NCI-H2227 treated with DMSO at 0.1 percent for 48 hours (cell line): ENCODE measurements around the gene CFAP53.
"Not testable (repeated sequence)": the region's sequence is repeated elsewhere in the genome, so short reads cannot be mapped to it uniquely, and the experiment has no call there.

Source experiments
- DNase-seq: peaks from one replicate; lab custom pipeline; 2025; lab: John Stamatoyannopoulos, UW

CFAP53 gene

DNA sequence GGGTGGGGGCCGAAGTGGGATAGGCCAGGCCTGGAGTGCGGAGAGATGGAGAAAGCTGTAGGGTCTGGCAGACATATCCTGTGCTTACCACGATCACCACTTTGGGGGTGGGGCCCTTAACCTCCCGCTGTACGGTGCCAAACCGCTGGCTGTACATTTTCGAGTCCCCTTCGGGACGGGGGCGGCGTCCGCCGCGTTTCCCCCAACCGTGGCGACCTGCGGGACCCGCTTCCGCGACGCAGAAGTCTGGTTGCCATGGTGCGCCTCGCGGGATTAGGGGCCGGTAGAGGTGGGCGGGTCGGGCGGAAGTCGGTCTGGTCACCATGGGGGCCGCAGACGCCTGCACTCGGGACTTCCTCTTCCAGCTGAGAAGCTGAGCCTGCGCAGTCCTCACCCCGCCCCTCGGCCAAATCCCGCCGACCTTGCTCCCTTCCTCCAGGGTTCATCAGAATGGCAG, at the start of gene CFAP53:
Gene CFAP53, minus strand, starts transcription at position 248 of the 457 bp plus-strand sequence. Its CDS starts 91 bp downstream, at position 157.
- peak; percentile 69 for DNase-seq

GRCh38 chr18:50315100-50315871, 49.0 kb upstream of the CFAP53 start:
- no peak for DNase-seq

- DNase-seq, result no peak
These were observed 47.7 kb upstream of the CFAP53 start for GRCh38 chr18:50313873-50314460.

DNA sequence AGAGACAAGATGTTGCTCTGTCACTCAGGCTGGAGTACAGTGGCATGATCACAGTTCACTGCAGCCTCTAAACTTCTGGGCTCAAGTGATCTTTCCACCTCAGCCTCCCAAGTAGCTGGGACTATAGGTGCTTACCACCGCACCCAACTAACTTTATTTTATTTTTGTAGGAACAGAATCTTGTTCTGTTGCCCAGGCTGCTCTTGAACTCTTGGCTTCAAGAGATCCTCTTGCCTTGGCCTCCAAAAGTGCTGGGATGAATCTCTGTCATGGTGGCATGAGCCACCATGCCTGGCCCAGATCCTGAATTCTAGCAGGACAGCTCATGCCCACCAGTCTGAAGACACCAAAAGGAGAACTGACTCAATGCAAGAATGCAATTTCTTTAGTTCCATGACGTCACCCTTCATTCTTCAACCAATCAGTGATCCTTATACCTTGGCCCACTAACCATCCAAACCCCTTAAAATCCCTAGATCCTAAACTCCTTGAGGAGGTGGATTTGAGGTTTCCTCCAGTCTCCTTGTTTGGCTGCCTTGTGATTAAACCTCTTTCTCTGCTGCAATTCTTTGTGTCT, 46.8 kb upstream of the CFAP53 start:
- no peak for DNase-seq

DNA sequence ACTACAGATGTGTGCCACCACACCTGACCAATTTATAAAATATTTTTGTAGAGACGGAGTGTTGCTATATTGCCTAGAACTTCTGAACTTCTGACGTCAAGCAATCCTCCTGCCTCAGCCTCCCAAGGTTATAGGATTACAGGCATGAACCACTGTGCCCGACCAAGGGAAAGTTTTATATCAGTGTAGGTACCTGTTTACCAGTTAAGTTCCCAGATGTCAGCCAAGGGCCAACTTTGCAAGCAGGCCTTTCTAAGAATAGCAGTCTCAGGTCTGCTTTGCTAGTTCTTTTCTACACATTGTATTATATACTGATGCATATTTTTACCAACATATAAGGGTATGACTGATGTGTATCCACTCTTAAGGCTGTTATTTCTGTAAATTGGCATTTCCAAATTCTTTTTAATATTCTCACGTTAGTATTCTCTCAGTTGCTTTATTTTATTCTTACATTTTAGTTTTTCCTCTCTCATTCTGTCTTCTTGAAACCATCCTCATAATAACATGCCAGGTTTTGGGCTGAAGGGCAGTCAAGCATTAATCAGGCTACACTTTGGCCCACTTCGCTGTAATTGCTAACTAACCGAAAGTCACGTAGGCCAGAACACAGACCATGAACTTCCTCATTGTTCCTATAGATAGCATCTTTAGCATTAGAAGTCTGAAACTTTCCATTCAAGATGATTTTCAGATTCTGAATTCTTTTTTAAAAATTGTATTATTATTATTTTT, 46.2 kb upstream of the CFAP53 start:
- DNase-seq, result no peak

GRCh38 chr18:50311650-50312049, 45.4 kb upstream of the CFAP53 start:
- DNase-seq, result no peak

DNA sequence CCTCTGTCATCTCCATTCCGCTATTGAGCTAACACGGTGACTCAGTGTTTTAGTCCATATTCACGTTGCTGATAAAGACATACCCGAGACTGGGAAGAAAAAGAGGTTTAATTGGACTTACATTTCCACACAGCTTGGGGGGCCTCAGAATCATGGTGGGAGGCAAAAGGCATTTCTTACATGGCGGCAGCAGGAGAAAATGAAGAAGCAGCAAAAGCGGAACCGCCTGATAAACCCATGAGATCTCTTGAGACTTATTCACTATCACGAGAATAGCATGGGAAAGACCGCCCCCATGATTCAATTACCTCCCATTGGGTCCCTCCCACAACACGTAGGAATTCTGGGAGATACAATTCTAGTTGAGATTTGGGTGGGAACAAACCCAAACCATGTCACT, 43.8 kb upstream of the CFAP53 start:
- DNase-seq, result no peak

GRCh38 chr18:50308851-50309250, 42.6 kb upstream of the CFAP53 start:
- not testable (repeated sequence) for DNase-seq

DNA sequence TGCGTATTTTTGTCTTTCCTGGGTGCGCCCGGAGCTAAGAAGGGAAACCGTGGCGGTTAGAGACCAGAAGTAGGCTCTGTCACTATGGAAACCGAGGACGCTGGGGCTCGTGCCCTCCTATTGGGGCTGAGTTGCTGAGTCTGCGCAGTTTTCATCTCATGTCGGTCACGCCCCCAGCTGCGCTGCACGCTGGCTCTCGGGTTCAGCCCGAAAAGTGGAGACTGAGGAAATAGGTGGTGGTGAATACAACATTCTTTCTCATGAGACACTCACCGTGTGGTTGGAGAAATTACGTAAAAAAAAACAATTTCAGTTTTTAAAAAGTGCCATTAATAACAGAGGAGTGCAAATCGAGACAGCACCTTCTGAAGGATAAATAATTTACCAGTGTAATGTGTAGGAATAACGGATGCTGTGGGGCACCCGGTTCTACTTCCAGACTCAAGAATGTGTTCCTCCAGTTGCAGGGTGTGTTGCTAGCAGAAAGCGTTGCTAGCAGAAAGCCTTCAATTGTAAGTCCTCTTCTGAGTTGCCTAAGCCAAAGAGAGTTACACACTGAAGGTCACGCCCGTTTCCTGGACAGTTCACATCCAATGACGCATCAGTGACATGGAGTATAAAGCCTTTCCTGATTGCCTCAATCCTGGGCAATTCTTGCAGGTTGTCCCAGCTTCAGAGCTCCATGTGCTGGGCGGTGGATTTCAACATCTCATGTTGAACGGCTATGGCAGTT, 41.6 kb upstream of the CFAP53 start:
- peak; percentile 77 for DNase-seq

DNA sequence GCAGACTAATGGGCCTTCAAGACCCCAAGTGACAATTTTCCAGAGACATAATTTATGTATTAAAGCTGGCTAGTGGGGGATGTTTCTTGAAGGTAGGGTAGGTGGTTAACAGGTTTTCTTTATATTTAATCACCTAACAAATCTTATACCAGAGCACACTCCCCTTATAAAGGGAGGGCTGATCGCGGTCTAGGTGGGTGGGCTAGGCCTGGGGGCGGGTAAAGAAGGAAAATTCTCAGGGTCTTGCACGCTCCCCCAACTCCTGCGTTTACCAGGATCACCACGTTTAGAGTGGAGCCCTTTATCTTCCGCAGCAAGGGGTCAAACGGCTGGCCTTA, 41.1 kb upstream of the CFAP53 start:
- no peak for DNase-seq

GRCh38 chr18:50306944-50307343, 40.6 kb upstream of the CFAP53 start:
- no peak for DNase-seq

- no peak for DNase-seq
These were observed 34.8 kb upstream of the CFAP53 start for GRCh38 chr18:50301074-50301473.

DNA sequence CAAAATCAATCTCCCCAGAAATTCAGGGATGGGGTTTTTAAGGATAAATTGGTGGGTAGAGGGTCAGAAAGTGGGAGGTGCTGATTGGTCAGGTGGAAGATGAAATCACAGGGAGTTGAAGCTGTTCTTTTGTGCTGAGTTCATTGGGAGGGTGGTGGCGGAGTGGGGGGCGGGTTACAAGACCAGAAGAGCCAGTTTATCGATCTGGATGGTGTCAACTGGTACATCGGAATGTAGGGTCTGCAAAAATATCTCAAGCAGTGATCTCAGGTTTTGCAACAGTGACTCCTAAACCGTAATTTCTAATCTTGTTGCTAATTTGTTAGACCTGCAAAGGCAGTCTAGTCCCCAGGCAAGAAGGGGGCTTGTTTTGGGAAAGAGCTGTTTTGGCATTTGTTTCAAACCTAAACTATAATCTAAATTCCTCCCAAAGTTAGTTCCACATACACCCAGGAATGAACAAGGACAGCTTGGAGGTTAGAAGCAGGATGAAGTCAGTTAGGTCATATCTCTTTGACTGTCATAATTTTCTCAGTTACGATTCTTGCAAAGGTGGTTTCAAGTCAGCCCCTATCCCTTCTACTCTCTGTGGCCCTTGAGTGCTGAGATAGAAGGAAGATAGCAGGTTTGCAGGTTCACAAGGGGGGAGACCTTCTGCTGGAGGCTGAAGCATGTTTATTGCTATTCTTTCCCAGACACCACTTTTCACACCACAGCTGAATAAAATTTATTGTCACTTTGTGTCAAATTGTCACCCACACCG, 33.5 kb upstream of the CFAP53 start:
- DNase-seq, result no peak

DNA sequence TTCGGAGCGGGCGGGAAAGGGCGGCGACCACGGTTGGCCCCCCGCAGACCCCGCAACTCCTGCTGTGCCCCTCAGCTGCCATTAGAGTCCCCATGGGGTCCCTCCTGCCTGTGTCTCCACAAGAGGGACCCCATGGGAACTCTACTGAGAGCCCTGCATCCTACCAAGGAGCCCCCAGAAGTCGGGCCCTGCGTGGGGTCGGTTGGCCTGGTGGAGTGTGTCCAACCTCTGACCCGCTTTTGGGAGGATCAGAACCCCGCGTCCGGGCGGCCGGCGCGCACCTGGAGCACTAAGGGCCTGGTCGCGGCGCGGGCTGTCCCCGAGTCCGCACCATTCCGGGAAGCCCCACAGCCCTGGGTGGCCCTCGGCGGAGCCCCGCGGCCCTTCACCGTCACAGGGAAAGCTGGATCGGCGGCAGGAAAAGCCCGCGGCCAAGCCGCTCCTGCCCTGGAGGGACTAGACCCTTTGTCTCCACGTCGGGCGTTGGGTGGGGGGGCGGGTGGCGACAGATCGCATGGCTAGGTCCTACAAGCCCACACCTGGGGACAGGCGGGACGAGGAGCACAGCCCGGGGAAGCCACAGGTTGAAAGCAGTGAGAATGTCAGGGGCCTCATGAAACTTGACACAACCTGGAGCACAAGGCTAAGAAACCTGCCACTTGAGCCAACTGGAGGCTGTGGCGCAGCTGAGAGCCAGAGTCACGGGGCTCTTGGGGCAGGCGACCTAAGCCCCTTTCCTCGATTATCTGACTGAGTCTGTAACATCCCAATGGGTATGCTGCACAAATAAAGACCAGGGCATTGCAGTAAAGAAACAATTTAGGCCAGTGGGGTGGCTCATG, 32.4 kb upstream of the CFAP53 start:
- DNase-seq, result no peak

GRCh38 chr18:50297621-50298442, 31.5 kb upstream of the CFAP53 start:
- DNase-seq, result peak; percentile 68

GRCh38 chr18:50293039-50293438, 26.7 kb upstream of the CFAP53 start:
- no peak for DNase-seq

DNA sequence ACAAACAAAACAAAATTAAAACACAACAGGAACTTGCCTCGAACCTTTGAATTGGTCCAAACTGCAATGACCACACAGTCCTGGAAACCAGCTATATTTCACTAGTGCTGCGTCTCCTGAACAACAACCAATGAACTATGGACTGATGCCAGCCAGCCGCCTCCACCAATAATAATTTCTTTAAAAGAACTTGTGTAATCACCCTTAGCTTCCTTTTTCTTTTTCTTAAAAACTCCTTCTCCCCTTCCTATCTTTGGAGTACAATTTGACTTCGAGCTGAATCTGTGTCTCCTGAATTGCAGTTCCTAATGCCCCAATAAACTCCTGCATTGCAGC, 22.8 kb upstream of the CFAP53 start:
- DNase-seq, result no peak

DNA sequence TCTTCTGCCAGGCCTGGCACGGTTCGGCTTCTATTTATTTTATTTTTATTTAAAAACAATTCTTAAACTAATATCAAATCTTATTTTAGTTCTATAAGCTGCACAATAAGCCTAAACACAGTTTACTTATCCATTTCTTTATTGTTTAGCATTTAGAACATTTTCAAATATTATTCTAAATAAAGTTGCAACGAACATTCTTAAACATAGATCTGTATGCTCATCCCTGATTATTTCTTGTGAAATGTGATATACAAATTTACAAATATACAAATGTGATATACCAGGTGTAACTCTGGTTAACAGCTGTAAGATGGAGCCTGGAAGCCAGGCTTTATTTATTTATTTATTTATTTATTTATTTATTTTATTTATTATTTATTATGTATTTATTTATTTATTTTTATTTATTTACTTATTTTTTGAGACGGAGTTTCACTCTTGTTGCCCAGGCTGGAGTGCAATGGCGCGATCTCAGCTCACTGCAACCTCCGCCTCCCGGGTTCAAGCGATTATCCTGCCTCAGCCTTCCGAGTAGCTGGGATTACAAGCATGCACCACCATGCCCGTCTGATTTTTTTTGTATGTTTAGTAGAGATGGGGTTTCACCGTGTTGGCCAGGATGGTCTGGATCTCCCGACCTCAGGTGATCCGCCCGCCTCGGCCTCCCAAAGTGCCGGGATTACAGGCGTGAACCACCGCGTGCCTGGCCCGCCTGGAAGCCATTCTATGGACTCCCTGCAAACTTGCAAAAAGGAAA, 22.2 kb upstream of the CFAP53 start:
- DNase-seq, result not testable (repeated sequence)
